Stomach (tissue), 4 donors: ENCODE results near the gene CPVL.

ENCODE experiments used
- POLR2A ChIP-seq, 4 donors: fragments of 450-650 bp; IDR thresholded peaks; one replicate each; pipeline ENCODE4 v1.6.1; 2016; ENCODE audit warnings: antibody characterized with exemption in 4 of 4, control low read depth in 2 of 4, mild to moderate bottlenecking in 1 of 4, moderate library complexity in 1 of 4
- TF ChIP-seq, protein P1 (sequence below), 7 experiments: fragments of 450-650 bp in 4 of 7; fragments of 200-600 bp in 3 of 7; sonication (generic) in 3 of 7; IDR thresholded peaks; one replicate each; pipeline ENCODE4 v1.5.1; 2016 to 2019; ENCODE audit warnings: antibody characterized with exemption in 7 of 7, control low read depth in 2 of 7, mild to moderate bottlenecking in 1 of 7

- TF ChIP-seq, protein P1, sequence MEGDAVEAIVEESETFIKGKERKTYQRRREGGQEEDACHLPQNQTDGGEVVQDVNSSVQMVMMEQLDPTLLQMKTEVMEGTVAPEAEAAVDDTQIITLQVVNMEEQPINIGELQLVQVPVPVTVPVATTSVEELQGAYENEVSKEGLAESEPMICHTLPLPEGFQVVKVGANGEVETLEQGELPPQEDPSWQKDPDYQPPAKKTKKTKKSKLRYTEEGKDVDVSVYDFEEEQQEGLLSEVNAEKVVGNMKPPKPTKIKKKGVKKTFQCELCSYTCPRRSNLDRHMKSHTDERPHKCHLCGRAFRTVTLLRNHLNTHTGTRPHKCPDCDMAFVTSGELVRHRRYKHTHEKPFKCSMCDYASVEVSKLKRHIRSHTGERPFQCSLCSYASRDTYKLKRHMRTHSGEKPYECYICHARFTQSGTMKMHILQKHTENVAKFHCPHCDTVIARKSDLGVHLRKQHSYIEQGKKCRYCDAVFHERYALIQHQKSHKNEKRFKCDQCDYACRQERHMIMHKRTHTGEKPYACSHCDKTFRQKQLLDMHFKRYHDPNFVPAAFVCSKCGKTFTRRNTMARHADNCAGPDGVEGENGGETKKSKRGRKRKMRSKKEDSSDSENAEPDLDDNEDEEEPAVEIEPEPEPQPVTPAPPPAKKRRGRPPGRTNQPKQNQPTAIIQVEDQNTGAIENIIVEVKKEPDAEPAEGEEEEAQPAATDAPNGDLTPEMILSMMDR (IDR thresholded peaks at IDR 0.05), result no peak
- TF ChIP-seq POLR2A (IDR thresholded peaks at IDR 0.05), result no peak
These were observed 65.5 kb downstream of the CPVL start for GRCh38 chr7:29080803-29081202.
